Prostate gland (tissue), 2 donors: Measurements from ENCODE around the gene PALLD.

Experiments used
- CTCF ChIP-seq, 4 experiments: fragments of 200-600 bp in 2 of 4; fragments of 450-650 bp in 2 of 4; sonication (generic) in 2 of 4; IDR thresholded peaks; 1 replicate in 3 of 4; 2 replicates in 1 of 4; pipeline ENCODE4 v1.5.1; 2016 to 2019; ENCODE audit warnings: antibody characterized with exemption in 4 of 4, mild to moderate bottlenecking in 2 of 4, moderate library complexity in 2 of 4
- POLR2AphosphoS5 ChIP-seq: sonication (generic); formaldehyde crosslinking; IDR thresholded peaks from one replicate; pipeline ENCODE4 v1.6.1; 2017; ENCODE audit warnings: antibody characterized with exemption

GRCh38 chr4:168867128-168867527 is 370.3 kb downstream of the PALLD start:
- TF ChIP-seq CTCF (IDR thresholded peaks at IDR 0.05), result no peak
- no peak for TF ChIP-seq POLR2AphosphoS5
